Activated CD4-positive, alpha-beta T cell treated with anti-CD3 and anti-CD28 coated beads for 48 hours (primary cell): ENCODE results near the gene KCNN2.

Source experiments
- DNase-seq: peaks from one replicate; pipeline ENCODE4 v3.0.0-alpha.2; 2020

KCNN2 gene

DNA sequence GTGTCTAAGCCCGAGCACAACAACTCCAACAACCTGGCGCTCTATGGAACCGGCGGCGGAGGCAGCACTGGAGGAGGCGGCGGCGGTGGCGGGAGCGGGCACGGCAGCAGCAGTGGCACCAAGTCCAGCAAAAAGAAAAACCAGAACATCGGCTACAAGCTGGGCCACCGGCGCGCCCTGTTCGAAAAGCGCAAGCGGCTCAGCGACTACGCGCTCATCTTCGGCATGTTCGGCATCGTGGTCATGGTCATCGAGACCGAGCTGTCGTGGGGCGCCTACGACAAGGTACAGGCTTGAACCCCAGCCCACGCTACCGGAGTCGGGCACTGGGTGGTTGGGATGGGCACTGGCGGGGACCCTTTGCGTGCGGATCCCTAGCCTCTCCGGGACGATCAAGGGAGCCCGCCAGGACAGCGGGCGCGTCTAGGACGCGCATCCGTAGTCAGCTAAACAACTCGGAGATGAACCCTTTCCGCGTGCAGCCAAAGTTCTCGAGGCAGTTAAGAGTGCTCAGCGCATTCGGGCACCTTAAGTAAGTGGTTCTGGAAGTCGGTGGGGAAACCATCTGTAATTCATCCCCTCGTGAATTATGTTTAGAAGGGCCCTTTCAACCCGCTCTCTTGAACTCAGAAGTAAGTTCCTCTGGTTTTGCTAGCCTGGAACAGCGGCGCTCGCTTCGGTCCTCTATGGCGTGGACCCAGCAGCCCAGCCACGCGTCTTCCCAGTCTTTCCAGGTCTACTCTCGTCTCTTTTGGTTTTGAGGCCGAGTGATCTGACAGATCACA, 1.3 kb downstream of the KCNN2 start:
- DNase-seq, result peak; percentile 4

DNA sequence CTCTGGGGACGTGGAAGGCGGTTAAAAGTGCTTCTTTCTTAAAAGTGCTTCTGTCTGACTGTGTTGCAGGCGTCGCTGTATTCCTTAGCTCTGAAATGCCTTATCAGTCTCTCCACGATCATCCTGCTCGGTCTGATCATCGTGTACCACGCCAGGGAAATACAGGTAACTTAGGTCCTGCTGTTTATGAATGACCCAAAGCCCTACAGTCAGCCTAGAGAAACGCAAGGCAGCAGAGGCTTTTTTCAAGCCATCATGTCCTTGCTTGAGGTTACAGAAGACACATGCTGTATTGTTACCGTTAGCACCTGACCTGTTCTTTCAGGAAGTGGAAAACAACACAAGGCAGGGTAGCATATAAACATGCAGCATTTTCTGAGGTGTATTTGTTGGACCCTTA, 2.0 kb downstream of the KCNN2 start:
- no peak for DNase-seq

DNA sequence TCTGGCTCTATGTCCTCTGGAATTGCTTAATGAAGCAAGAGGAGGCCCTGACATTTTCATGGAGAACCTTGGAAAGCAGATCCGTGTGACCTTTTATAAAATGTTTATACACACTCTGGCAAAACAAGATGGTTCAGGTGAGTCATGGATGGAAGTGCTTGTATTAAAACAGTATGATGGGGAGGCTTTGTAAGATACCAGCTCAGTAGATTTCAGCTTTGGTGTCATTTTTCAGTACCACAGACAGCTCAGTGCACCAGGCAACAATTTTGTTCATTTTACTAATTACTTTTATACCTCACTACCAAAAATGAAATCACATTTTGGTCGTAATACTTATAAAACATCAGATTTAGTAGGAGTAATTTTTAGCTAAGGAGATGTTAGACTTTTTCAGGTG, 5.2 kb downstream of the KCNN2 start:
- no peak for DNase-seq

DNA sequence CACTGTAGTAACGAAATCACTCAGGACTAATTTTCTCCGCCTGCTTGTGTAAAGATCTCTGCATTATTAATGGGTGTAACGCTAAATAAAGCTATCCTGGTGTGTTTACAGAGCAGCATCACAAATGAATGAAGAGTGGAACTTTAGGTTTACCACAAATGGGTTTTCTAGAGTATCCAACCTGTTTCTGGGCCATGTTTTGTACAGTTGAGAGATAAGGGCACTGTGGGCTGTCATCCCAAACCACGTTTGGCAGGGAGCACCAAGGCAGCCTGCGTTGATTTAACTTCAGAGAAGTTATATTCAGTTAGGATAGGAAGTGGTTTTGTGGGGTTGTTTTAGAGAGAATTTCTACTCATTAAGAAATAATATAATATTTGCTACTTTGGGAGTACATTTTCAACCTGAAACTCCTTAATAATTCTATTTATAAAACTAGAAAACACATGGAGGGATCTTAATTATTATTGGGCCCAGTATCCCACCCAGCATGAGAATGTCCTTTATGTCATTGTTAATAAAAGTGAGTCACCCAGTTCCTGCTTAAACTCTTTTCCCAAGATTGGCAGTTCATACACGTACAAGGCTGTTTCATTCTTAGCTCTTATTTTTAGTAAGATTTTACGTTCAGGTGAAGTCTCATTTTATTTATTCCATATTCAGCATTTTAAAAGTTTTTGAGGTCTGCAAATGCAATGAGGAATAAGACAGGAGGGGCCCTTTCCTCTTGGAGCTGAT, 8.0 kb downstream of the KCNN2 start:
- no peak for DNase-seq

DNA sequence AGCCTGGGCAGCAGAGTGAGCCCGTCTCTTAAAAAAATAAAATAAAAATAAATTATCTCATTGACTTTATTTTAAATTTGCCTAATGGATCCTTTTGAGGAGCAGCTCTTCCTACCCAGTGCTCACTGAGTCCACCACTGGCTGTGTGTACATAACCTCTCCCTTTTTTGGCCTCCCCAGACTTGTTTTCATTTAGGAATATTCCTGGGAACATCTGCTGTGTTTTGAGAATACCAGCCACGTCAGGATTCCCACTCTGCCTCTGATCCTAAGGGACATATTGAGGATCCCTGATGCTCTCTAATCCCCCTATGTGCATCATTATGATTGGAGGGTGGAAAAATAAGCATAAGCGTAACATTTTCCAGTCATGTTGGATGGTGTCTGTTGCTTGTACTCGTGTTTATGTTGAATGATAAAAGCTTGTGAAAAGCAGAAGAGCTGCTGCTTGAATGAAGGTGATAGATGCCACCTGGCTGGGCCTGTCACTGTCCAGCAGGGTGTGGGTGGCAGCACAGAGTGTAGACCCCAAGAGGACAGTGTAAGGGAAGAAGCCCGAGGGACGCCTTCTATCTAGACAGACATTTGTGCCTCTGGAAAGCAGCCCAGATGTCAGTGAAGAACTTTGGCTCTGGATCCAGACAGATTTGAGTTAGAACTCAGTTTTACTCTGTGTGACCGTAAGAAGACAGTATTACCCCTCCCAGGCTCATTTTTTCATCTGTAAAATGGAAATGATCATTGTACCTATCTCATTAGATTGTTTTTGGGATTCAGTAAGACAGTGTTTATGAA, 15.4 kb downstream of the KCNN2 start:
- no peak for DNase-seq

DNA sequence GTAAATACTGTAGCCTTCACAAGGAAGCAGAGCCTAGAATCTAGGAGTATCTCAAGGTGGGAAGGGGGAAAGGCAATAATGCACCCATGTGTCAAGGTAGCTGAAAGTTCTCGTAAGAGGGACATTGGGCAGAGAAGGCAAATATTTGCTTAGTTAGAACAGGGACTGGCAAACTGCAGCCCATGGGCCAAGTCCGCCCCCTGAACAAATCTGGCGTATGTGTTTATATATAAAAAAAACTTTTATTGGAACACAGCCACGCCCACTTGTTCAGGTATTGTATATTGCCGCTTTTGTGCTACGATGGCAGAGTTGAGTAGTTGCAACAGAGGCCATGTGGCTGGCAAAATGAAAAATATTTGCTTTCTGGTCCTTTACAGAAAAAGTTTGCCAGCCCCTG, 16.1 kb downstream of the KCNN2 start:
- DNase-seq, result no peak

DNA sequence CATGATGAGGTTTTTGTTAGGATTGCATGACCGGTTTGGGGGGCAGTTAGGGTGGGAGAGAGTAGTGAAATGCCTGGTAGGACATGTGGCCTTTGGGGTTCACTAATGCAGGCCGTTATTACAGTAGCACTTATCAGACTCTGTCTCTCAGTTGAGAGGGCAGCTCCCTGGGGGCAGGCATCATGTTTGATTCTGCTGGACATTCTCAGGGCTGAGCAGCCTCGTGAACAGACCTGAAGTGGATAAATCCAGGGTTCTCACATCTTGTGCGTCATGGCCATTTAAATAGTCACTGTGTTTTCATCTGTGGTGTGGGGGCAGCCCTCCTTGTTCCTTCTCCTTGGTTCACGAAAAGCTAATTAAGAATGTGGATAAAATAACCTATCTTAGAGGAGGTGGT, 18.9 kb downstream of the KCNN2 start:
- DNase-seq, result no peak

DNA sequence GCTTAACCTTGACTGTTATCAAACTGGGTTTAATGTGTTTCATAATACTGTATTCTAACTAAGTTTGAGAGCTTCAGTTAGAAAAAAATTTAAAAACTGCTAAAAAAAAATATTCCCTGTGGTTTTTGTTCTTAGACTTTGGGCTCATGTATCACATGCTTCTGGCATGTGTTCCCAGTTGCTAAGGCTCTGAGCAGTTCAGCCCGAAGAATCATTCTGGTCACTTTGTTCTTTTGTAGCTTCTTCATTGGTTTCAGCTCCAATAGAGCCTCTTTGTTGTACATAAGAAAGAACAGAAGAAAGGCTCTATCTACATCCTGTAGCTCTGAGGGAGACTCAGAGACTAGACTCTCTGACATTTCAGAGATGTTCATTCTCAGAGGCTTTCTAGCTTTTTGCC, 25.6 kb downstream of the KCNN2 start:
- DNase-seq, result no peak

DNA sequence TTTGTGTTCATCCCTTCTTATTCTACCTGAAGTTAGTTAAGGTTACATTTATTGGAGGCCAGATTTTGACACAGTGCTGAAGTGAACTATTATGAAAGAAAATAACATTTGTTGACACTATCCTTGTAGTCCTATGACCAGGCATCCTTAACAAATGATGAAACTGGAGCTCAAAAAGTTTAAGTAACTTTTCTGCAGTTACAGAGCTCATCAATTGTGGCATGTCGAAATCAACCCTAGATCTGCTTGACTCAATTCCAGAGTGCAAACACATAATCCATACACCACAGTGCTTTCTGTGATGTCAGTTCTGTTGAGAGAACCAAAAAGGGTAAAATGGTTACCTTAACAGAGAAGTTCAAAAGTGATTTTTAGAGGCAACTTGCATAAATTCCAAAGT, 28.6 kb downstream of the KCNN2 start:
- DNase-seq, result no peak

DNA sequence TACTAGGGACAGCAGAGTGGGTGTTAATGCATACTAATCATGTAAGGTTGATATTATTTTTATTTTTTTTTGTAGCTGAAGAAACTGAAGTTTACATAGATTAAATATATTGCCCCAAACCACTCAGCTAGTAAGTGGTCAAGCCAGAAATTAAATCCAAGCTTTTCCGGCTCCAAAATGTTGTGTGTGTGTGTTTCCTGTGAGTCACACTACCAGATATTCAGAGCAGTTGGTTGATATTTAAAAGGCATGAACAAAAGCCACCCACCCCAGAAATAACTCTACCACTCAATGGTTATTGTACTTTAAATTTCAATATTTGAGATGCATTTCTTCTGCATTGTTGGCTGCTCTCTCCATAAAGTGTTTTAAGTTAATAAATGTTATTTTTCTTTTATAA, 29.5 kb downstream of the KCNN2 start:
- no peak for DNase-seq

DNA sequence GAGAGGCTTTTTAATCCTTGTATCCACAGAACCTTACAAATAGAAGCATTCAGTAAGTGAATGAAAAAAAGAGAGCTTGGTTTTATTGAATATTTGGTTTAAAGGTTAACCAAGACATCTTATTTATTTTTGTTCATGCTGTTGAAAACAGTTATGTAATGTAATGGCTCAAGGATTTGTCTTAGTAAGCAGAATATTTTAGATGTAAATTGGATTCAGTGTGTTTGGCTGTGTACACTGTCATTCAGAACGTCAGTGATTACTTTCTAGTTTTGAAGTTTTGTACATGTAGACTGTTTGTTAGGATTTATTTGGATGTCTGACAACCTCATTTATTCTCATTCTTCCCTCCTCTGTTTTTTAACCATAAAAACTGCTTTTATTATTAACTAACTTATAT, 31.3 kb downstream of the KCNN2 start:
- DNase-seq, result no peak

DNA sequence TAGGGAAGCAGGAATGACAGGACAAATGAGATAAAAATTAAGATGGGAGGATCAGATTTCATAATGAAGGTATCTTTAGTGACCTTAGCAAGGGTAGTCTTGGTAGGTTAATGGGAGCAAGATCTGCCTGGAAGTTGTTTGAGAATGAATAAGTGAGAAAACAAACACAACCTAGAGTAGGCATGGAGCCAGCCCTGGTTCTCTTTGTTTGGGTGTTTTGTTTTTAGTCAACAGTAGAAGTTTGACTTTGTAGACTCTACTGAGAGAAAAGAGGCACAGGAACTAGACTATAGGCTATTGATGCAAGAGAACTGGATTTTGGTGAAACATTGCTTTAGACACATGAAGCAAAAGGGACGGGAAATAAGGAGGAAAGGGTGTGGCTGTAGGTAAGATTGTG, 40.3 kb downstream of the KCNN2 start:
- no peak for DNase-seq

DNA sequence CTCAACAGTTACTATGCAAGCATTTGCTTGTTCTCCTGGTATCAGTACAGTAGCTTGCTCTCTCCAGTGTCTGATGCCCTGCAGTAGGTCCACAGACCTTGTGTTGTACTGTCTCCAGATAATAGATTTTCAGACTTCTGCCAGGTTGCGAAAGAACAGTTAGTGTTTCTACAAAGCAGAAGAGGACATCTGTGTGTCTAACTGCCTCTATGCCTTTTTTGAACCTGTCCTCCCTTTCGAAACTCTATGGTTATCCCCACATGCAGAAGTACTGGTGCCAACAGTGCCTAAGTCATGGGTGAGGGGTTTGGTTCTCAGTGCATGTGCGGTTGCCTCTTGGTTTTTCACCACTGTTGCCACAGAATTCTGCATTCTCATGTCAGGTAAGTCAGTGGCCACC, 45.9 kb downstream of the KCNN2 start:
- no peak for DNase-seq

DNA sequence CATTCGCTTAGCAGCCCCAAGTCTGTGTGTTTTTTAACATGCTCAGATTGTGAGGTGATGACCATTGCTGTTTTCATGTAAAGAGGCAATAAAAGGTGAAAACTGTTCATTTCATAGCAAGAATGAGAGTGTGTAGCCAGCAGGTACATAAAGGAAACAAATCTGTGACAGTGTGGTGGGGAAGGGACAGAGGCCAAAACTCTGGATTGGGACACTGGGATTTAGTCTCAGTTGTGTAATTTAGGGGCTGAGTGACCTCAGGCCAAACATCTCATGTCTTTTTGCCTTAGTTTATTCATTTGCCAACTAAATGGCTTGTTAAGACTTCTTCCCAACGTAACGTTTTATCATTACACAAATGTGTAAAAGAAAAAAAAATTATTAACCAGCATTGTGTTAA, 47.0 kb downstream of the KCNN2 start:
- DNase-seq, result no peak

DNA sequence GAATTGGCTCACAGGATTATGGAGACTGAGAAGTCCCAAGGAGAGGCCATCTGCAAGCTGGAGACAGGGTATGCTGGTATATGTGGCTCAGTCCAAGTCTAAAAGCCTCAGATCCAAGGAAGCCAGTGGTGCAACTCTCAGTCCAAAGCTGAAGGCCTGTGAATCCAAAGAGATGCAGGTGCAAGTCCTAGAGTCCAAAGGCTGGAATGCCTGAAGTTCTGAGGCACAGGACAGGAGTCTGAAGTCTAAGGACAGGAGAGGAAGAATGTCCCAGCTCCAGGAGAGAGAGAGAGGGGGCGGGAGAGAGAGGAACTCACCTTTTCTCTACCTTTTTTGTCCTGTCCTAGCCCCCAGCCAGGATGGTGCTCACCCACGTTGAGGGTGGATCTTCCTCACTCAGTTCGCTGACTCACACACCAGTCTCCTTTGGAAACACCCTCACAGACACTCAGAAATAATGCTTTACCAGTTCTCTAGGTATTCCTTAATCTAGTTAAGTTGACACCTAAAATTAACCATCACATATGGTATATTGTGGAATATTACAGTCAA, 49.6 kb downstream of the KCNN2 start:
- no peak for DNase-seq

DNA sequence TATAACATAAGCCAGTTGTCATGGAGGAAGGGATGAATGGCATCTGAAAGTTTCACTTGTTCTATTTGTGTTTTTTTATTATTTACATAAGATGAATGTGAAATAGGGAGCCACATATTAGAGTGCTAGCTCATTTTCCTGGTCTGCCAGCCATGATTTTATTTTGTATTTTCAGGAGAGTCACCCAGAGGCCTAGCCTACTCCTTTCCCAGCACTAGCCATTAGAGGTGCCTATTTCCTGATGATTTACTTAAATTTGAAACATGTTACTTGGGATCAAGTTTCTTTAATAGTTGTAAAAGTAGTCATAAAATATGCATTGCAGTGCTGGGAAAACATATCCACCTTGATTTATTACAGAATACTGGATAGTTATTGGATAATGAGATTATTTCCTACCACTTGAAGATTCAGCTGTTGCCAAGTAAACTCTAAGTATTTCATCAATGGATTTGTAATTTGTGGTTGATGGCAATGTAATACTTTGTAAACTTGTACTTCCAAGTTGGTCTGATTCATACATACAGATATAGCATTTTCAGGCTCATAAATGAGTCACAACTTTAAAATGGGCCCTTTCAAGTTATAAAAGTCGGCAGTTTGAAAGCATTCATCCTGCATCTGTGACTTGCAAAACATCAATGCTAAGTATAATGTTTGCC, 50.8 kb downstream of the KCNN2 start:
- DNase-seq, result no peak

DNA sequence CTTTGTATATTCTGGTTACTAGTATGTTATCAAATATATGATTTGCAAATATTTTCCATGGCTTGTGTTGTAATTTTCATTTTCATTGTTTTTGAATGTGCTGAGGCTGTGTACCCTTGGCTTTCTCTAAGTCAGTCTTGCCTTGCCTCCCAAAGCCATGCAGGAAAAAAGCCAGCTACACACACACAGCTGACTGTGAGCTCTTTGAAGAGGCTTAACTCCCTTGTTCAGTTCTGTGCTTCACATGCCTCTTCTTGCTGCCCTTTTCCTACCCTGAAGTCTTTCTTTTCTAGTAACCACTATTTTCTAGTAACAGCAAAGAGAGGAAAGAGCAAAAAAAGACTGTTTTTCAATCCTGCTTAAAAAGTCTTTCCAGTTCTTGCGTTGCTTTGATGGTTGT, 53.9 kb downstream of the KCNN2 start:
- DNase-seq, result no peak

DNA sequence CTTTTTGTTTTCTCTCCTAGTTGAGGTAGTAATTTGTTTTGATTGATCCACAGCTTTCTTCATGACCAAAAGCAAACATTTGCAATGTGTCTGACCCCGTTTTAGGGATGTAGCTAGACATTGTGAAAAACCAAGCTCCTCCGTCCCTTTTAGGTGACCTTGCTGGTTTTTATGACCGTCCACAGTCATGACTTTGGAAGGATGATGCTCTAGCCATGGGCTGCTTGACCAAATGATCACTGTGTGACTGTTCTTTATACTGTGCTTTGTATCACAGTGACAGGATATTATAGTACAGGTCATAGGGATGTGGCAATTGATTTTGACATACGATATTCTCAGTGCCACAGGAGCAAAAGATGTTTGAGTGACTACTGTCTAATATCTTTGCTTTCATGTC, 54.4 kb downstream of the KCNN2 start:
- no peak for DNase-seq

DNA sequence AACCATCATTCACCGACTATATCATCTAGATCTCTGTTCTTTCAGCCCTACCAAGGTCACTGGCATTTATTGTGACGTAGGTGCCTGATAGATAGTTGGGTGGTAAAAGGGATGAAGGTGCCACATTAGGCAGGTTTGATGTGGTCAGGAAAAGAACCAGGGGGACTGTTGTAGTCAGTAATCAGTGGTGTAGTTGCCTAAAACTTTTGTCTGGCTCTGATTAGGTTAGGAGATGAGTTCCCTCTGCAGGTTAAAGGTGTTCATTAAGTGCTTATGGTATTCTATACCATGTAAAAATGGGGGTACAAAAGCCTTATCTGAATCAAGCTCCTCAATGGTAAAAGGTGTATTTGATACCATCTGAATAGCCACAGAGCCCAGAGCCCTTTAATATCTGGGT, 55.6 kb downstream of the KCNN2 start:
- no peak for DNase-seq

DNA sequence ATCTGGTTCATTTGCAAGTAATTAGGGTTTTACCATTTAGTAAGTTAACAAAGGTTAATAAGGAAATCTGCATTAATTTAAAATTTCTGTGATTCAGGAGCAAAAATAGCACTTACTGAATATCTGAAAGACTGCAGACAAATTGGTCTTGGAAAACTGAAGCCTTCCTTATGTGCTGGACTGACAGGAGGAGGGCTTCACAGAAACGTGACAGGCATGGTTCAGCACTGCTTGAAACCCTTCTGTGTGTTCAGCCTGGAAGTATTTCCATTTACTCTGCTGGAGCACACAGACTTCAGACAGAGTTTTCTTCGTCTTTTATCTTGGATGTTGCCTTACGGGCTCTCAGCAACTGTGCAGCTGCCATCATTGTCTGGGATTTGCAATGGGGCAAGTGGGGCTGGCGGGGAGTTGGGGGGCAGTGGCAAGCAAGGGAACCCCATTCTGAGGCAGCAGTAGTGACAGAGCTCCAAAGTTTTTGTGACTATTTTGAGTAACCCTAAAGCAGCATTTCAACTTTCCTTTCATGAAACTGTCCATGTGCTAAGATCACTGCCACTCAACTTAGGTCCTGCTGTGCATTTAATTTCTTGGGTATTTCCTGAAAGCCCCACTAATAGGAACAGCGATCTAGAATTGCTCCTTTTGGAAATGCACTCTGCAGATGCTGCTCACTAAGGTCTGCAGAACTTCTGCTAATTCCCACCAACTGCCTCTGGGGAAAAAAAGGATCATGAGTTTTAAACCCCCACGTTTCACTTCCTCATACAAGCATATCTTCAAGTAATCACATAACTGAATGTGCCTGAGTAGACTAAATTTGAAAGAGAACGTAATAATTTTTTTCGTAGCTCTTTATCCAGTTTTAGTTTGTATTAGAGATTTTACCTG, 56.6 kb downstream of the KCNN2 start:
- DNase-seq, result no peak

DNA sequence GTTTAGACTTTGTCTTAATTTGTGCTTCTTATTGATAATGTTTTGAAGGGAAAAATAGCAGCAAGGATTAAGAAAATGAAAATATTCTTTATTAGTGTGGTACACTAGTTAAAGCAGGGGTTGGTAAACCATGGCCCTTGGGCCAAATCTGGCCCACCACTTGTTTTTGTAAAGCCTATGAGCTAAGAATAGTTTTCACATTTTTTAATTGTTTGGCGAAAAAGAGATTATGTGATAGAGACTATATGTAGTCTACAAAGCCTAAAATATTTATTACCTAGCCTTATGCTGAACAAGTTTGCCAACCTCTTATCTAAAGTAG, 57.2 kb downstream of the KCNN2 start:
- DNase-seq, result no peak

DNA sequence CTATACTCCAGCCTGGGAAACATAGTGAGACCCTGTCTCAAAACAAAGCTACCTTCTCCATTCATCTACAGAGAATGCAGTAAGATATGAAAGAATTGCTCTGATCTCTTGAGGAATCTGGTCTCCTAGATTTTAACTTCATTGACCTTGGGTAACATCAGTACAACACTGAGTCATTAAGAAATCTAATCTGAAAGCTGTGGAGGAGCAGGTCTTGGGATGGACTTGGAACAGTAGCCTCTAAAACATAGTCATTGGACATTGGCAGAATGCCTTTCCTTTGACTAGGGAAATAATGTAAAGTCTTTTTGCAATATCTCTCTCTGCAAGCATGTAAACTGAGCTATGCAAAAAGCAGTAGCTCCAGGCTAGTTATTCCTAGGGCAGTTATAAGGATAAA, 58.1 kb downstream of the KCNN2 start:
- no peak for DNase-seq
